ENCODE measurements around the gene DOC2B.

DNA sequence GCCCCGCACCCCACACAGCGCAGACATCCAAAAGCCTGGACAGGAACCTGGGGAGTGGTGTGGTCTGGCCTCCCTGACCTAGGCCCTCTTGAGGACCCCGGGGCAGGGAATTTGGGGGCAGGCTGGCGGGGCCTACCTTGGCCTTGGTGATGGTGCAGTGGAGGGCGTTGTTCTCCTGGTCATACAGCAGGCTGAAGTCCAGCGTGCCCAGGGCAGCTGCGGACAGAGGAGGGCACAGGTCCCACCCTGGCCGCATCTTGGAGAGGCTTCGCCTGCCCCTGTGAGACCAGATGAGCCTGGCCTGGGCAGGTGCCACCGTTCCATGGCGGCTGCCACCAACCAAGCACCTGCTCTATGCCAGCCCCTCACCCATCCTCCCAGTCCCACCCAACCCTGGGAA is 9.0 kb downstream of the DOC2B start:
- no peak for TF ChIP-seq EZH2 (IDR thresholded peaks at IDR 0.05)
- TF ChIP-seq, protein P1, sequence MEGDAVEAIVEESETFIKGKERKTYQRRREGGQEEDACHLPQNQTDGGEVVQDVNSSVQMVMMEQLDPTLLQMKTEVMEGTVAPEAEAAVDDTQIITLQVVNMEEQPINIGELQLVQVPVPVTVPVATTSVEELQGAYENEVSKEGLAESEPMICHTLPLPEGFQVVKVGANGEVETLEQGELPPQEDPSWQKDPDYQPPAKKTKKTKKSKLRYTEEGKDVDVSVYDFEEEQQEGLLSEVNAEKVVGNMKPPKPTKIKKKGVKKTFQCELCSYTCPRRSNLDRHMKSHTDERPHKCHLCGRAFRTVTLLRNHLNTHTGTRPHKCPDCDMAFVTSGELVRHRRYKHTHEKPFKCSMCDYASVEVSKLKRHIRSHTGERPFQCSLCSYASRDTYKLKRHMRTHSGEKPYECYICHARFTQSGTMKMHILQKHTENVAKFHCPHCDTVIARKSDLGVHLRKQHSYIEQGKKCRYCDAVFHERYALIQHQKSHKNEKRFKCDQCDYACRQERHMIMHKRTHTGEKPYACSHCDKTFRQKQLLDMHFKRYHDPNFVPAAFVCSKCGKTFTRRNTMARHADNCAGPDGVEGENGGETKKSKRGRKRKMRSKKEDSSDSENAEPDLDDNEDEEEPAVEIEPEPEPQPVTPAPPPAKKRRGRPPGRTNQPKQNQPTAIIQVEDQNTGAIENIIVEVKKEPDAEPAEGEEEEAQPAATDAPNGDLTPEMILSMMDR (IDR thresholded peaks at IDR 0.05), result no peak
- TF ChIP-seq EZH2phosphoT487 (IDR thresholded peaks at IDR 0.05), result no peak

All from neural progenitor cell (in vitro differentiated cells).